ENCODE results near the gene MED25.

Gene MED25

GRCh38 chr19:49799271-49799797, 18.8 kb upstream of the MED25 start:
- DNase-seq, result no peak

GRCh38 chr19:49799798-49800376, 18.2 kb upstream of the MED25 start:
- no peak for DNase-seq

GRCh38 chr19:49800771-49801170, 17.3 kb upstream of the MED25 start:
- DNase-seq, result no peak

DNA sequence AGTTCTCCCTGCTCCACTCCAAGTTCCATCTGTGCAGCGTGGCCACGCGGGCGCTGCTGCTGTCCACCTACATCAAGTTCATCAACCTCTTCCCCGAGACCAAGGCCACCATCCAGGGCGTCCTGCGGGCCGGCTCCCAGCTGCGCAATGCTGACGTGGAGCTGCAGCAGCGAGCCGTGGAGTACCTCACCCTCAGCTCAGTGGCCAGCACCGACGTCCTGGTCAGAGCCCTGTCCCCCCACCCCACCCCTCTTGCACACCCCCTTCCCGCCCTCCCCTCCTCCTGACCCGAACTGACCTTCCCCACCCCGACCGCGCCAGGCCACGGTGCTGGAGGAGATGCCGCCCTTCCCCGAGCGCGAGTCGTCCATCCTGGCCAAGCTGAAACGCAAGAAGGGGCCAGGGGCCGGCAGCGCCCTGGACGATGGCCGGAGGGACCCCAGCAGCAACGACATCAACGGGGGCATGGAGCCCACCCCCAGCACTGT, 16.6 kb upstream of the MED25 start:
- no peak for DNase-seq

GRCh38 chr19:49801966-49802661, 16.0 kb upstream of the MED25 start:
- DNase-seq, result no peak

GRCh38 chr19:49802836-49803528, 15.1 kb upstream of the MED25 start:
- no peak for DNase-seq

- no peak for DNase-seq
Measured at GRCh38 chr19:49803529-49803856, 14.6 kb upstream of the MED25 start.

- DNase-seq, result no peak
Measured at GRCh38 chr19:49805822-49806619, 12.1 kb upstream of the MED25 start.

DNA sequence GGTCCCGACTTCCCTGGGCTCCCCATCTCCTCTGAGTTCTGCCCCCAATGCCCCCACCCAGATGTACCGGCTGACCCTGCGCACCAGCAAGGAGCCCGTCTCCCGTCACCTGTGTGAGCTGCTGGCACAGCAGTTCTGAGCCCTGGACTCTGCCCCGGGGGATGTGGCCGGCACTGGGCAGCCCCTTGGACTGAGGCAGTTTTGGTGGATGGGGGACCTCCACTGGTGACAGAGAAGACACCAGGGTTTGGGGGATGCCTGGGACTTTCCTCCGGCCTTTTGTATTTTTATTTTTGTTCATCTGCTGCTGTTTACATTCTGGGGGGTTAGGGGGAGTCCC, 11.5 kb upstream of the MED25 start:
- DNase-seq, result no peak

- DNase-seq, result no peak
Measured at GRCh38 chr19:49807058-49807903, 10.8 kb upstream of the MED25 start.

- no peak for DNase-seq
Measured at GRCh38 chr19:49807904-49808675, 10.0 kb upstream of the MED25 start.

GRCh38 chr19:49808711-49809159, 9.4 kb upstream of the MED25 start:
- DNase-seq, result peak; percentile 80

DNA sequence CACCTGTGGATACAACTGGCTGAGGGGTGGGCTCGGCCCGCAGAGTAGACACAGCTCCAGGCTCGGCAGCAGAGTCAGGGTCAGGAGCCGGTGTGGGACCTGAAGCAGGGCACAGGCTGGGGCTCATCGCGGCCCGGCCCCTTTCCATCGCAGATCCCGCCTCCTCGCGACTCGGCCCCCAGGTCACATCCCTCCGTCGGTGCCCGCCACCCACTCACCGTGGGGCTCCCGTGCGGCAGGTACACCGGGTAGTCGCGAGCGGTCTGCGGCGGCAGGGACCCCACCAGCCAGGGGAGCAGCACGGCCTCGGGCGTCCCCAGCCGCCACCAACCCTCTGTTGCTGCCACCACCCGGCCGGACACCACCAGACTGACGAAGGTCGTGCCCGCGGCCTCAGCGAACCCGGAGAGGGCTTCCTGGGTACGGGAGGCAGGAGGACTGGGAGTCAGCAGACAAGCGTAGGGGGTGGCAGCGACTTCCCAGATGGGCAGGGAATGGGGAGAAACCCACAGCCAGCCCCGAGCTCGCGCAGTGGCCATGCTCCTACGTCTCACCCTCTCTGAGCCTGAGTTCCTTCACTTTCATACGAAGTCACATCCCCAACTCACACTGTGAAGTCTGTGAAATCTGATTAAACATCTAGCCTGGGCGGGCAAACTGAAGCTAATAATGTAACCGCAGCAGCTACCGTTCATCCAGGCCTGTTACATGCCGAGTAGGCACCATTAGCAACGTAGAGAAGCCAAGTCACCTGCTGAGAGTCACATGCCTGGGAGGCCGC, 8.7 kb upstream of the MED25 start:
- peak; percentile 49 for DNase-seq

- peak; percentile 18 for DNase-seq
Measured at GRCh38 chr19:49809941-49810389, 8.1 kb upstream of the MED25 start.

DNA sequence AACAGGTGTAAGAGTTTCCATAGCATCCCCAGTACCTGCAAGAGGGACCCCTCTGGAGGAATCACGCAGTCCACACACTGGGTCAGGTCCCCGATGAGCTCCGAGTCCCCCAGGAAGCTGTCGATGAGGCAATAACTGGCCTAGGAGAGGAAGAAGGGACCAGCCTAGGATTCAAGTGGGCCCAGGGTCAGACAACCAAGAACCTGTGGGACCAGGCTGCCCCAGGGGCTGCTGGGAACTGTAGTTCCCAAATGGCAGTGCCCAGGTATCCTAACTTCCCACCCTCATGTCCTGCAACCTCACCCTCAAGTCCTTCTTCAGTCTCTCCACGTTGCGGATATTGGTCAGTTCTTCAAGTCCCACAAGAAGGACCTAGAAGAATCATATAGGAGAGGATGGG, 6.8 kb upstream of the MED25 start:
- DNase-seq, result no peak

DNA sequence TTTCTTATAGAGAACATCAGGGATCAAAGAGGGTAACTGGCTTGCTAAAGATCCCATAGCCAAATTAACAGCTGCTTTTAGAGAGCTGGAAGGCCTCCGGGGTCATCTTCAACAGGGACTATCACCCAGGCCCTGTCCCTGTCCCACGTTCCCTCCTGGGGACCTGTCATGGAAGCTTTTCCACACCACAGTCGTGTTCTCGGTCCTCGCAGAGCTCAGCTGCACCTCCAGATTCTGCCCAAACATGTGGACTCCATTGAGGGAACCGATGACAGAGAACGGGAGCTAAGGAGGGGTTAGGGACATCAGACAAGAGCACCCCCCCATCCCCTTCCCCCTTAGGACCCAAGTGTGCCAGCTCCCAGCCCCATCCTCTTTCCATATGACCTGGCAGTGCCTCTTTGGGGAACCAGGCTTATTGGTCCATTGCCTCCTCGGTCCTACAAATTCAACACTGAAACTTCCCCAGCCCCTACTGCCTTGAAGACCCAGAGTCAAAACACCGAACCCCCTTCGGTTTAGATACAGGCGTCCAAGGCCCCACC, 5.6 kb upstream of the MED25 start:
- DNase-seq, result no peak

DNA sequence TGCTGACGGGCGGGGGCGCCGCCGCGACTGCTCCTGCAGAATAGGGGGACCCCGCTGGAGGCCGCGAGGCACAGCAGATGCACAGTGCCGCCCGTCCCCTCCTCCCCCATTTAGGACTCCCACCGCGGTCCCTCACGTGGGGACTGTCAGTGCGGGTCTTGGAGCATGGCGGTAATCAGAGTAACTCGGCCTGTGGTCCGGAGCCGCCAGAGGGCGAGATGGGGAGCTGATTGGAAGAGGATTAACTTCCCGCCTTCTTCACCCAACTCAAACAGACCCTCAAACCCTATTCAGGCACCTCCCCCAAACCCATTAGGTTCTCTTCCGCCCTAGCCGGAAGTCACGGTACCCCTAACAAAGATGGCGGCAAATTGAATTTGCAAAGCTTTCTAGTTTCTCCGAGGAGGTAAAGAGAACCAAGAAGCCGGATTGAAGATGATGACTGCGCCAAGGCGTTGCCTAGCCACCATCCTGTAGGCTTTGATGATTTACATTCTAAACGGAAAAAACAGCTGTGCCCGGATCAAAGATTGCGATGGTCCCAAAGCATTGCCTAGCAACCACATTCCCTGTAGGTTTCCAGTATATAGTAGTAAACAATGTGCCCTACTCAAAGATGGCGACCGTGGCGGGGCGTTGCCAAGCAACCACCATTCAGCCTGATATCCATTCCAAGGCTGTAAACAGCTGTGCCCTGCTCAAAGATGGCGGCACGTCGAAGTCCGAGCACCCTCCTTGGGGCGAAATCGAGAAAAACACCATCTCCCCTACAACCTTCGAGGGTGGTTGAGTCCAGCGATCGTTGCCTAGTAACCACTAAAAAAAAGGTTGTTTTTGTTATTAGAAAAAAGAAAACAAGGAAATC, 4.9 kb upstream of the MED25 start, which contains the start of gene FUZ:
TSS of gene FUZ (minus strand) at position 296 of the 865 bp plus-strand sequence. CDS start at position 110, 186 bp downstream.
- peak; percentile 94 for DNase-seq

DNA sequence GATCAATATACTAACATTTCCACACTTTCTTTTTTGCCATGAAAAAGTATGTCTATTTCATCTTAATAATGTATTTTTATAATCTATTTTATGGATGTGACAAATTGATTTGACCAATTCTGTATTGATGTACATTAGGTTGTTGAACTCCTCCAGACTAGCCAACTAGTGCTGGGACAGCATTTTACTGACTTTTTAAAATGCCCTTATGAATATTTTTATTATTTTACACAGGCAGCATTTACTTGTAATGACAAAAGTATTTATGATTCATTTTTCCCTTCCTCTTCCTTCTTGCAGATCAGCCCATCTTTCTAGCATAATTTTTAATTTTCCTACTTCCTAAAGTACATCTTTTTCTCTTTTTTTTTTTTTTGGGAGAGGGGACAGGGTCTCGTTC, 4.1 kb upstream of the MED25 start:
- no peak for DNase-seq

- no peak for DNase-seq
Measured at GRCh38 chr19:49816590-49816989, 1.5 kb upstream of the MED25 start.
